GM21515 (cell line): ENCODE results near the gene RAB11FIP3.
"Not testable (repeated sequence)": the region's sequence is repeated elsewhere in the genome, so short reads cannot be mapped to it uniquely, and the experiment has no call there.

Experiments used
- ATAC-seq: cut with Tn5 transposase; IDR thresholded peaks from one replicate; pipeline ENCODE4 v1.9.1; 2021; ENCODE audit not compliant: unreplicated experiment

Gene RAB11FIP3

DNA sequence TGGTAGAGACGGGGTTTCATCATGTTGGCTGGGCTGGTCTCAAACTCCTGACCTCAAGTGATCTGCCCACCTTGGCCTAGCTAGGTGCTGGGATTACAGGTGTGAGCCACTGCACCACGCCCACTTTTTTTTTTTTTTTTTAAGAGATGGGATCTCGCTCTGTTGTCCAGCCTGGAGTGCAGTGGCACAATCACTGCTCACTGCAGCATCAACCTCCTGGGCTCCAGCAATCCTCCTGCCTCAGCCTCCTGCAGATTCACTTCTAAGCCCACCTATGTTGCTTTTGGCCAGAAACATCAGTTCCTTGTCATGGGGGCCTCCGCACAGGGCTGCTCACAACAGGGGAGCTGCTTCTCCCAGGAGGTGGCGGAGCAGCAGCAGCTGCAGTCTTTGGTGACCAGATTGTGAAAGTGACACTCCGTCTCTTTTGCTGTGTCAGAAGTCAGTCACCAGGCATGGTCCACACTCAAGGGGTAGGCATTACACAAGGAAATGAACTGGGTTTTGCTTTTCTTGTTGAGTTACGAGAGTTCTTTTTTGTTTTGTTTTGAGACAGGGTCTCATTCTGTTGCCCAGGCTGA is 32.9 kb upstream of the RAB11FIP3 start:
- ATAC-seq, result no peak

DNA sequence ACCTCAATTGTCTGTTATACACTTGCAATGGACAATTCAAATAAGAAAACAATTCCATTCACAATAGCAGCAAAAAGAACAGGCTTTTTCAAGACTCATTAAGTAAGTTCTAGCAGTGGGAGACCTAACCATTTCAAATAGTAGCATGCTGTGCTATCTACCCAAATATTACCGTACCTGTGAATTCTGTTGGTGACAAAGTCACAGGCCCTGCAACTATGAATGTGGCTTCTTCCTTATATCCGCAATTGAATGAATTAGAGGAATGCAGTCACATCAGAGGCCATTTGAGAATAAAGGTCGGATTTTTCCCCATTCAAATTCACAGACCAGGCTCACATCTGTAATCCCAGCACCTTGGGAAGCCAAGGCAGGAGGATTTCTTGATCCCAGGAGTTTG is 29.2 kb upstream of the RAB11FIP3 start:
- no peak for ATAC-seq

DNA sequence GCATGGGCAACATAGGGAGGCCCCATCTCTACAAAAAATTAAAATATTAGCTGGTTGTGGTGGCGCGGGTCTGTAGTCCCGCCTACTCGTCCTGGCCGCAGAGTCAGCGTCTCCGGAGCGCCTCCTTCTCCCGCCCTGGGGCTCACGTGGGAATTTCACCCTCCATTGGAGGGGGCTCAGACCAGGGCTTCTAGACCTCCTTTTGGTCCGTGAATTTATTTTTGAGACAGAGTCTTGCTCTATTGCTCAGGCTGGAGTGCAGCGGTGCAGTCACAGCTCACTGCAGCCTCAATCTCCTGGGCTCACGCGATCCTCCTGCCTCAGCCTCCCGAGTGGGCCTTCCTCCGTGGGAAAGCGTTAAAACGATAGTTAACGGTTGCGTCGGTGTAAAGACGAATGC is 28.8 kb upstream of the RAB11FIP3 start:
- ATAC-seq, result no peak

DNA sequence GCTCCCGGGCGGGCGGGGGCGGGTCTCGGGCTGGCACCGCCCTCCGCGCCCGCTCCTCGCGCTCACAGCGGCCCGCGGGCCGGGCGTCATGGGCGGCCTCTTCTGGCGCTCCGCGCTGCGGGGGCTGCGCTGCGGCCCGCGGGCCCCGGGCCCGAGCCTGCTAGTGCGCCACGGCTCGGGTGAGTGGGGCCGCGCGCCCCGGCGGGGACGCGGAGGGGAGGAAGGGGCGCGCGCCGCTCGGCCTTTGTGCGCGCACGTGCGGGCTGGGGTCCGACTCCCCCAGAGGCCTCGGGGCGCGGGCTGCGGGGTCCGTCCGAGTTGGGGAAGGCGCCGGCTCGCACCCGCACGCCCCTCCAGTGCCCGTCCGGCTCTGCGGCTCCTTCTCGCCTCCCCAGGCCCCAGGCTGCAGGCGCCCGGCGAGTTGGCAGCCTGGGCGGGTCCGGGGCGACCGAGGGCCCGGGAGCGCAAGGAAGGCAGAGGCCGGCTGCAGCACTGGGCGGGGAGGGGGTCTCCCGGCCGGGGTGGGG is 28.3 kb upstream of the RAB11FIP3 start, which contains the start of gene NME4:
Gene NME4 (plus strand): TSS at position 65 of the 527 bp plus-strand sequence. CDS start 24 bp downstream, at position 89.
- ATAC-seq, result no peak

DNA sequence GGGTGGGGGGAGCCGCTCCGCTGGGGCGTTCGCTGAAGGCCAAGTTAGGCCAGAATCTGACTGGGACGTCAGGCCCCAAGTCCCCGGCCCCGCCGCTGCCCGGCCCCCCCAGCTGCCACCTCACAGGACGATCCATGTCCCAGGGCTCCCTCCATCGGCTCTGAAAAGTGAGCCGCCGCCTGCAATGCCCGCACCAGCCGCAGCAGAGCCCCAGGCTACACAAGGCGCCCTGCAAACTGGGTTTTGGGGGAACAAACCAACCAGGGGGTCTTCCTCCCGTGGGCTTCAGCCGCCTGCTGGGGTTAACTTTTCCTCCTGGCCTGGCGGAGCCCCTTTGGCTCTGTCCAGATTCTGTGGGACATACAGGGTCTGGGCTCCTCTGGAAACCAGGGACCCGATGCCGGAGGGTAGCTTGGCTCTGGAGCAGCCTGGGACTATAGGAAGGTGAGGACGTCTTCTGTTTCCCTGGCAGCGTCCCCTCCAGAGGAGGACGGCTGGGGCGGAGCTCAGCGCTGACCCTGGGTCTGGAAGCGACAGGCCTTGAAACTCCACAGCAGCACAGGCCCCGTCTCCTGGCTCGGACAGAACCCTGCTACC is 27.6 kb upstream of the RAB11FIP3 start:
- no peak for ATAC-seq

DNA sequence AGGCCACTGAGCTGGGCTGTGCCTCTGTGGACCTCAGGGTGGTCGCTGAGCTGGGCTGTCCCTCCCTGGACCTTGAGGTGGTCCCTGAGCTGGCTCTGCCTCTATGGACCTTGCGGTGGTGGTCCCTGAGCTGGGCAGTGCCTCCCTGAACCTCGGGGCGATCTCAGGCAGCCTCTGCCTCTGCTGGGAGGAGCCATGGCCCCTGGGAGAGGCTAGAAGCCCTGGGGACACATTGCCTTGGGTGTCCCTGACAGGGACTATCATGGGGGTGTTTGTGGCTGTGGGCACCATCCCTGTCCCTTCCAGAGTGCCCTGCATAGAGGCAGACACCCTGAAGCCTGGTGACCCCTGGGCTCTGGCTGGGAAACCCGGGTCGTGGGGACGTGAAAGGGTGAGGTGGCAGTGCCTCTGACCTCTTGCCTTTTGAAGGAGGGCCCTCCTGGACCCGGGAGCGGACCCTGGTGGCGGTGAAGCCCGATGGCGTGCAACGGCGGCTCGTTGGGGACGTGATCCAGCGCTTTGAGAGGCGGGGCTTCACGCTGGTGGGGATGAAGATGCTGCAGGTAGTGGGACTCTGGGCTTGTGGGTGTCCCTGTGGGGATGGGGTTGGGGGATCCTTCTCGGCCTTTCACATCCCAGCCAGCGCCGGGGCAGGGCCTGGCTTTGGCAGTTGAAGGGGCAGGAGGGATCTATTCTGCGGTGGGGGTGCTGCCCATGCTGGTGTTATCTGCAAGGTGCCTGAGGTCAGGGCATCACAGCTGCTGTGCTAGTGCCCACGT is 26.7 kb upstream of the RAB11FIP3 start:
- no peak for ATAC-seq

DNA sequence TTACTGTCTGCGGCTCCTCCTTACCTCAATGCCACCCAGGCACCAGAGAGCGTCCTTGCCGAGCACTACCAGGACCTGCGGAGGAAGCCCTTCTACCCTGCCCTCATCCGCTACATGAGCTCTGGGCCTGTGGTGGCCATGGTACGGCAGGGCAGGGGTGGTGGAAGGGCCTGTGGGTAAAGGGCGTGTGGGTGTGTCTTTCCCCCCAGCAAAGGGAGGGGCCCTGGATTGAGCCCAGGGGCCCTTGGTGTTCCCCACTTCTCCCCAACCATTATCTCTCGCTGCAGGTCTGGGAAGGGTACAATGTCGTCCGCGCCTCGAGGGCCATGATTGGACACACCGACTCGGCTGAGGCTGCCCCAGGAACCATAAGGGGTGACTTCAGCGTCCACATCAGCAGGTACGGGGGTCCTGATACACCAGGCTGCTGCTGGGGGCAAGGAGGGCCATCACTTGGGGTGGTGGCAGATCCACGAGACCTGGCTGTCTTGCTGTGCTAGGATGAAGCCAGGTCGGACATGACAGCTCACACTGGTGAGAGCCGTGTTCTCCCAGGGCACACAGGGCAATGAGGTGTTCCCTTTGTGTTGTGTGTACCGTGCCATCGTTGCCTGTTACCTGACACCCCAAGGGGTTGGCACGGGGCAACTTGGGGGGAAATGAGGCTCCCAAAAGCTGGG is 26.0 kb upstream of the RAB11FIP3 start:
- no peak for ATAC-seq

DNA sequence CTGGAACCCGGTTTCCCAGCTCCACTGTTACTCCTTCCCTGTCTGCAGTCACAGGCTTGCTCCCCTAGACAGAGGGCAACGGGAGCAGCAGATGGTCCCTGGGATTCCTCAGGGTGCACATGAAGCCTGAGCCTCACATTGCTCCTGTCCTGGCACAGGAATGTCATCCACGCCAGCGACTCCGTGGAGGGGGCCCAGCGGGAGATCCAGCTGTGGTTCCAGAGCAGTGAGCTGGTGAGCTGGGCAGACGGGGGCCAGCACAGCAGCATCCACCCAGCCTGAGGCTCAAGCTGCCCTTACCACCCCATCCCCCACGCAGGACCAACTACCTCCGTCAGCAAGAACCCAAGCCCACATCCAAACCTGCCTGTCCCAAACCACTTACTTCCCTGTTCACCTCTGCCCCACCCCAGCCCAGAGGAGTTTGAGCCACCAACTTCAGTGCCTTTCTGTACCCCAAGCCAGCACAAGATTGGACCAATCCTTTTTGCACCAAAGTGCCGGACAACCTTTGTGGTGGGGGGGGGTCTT is 25.3 kb upstream of the RAB11FIP3 start:
- no peak for ATAC-seq

DNA sequence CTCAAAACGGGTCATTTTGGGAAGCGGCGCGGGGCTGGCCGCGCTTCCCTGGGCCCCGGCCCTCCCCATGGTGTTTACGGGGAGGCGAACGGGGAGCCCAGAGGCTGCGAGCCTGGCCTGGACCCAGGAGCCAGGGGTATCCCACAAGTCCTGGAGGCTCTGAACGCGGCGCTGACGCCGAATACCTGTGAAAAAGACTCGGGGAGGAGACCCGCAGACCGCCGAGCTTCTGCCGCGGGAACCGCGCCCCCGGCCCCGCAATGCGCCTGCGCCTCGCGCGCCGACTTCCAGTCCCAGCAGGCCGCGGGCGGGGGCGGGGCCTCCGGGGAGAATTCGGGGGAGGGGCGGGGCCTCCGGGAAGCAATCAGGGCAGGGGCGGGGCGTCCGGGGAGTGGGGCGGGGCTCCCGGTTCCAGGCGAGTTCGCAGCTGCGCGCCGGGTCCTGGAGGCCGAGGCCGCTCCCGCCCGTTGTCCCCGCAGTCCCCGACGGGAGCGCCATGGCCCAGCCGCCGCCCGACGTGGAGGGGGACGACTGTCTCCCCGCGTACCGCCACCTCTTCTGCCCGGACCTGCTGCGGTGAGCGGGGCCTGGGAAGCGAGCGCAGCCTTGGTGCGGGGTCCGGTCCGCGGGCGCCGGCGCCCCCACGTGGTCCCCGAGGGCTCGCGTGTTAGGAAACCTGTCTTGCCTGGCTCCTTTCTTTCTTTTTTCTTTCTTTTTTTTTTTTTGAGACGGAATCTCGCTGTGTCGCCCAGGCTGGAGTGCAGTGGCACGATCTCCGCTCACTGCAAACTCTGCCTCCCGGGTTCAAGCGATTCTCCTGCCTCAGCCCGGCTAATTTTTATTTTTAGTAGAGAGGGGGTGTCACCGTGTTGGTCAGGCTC is 23.7 kb upstream of the RAB11FIP3 start, which contains the start of gene DECR2:
Gene DECR2 (plus strand): TSS at position 418 of the 881 bp plus-strand sequence. CDS start 79 bp downstream, at position 497.
- ATAC-seq, result peak; percentile 44

DNA sequence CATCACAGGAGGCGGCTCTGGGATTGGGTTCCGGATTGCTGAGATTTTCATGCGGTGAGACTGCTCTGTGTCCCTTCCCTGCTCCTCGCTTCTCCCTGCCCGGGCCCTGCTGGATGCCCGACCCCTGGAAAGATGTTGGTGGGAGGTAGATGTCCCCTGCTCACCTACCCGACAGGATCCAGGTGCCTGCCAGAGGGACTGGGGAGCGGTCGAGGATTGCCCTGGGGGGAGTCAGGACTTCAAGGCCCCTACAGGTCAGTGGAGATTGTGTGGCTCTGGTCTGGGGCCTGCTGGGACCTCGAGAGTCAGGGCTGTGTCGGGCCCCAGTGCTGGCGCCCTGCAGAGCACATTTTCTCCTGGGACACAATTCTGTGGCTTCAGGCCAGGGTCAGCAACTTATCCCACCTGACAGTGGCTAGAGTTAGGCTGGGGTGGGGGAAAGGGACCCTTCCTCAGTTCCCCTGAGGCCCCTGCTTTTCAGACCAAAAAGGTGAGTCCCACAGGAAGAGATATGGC is 20.4 kb upstream of the RAB11FIP3 start:
- ATAC-seq, result no peak

DNA sequence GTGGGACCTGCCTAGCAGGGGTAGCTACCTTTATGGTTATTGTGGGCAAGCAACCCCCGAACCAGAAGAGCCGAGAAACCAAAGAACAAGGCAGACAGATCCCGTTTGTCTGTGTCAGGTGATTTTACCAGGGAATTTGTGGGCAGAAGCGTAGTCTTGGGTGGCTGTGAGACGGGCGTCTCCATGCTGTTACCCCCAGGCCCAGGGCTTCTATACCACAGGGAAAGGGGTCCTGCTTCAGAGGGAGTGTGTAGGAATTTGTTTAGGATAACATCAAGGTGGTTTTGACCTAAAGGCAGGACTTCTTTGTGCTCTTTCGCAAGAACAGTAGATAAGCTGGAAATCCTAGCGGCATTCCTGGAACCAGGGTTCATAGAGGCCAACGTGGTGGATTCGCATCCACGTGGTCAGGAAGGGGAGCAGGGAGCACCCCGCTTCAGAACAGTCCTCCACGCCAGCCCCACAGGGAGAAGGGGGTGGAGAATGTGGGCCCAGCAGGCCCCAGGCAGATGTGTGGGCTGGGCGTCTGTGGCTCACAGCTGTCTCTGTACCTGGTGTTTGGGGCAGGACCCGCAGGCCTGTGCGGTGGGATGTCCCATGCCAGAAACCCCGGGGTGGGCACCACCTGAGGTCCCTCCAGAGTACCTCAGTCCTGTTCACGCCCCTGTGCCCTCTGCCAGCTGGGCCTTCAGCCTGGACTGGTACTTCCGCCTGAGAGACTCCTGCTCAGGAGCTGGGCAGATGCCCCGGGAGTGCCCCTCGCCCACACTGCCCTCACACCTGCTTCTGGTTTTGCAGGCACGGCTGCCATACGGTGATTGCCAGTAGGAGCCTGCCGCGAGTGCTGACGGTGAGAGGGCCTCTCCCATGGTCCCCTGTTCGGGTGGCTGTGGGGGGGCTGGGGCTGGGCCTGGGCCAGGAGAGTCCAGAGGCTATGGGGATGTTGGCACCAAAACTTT is 19.6 kb upstream of the RAB11FIP3 start:
- ATAC-seq, result no peak

DNA sequence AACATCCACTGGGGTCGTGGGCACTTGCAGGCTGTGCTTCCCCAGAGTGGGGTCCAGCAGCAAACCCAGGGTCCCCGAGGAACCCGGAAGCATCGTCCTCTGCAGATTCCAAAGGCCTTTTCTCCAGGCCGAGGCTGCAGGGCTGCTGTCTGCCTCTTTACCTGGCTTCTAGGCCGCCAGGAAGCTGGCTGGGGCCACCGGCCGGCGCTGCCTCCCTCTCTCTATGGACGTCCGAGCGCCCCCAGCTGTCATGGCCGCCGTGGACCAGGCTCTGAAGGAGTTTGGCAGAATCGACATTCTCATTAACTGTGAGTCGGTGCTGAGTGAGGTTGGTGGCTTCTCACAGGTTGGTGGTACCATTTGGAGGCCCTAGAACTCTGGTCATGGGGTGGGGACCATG is 18.2 kb upstream of the RAB11FIP3 start:
- ATAC-seq, result no peak

DNA sequence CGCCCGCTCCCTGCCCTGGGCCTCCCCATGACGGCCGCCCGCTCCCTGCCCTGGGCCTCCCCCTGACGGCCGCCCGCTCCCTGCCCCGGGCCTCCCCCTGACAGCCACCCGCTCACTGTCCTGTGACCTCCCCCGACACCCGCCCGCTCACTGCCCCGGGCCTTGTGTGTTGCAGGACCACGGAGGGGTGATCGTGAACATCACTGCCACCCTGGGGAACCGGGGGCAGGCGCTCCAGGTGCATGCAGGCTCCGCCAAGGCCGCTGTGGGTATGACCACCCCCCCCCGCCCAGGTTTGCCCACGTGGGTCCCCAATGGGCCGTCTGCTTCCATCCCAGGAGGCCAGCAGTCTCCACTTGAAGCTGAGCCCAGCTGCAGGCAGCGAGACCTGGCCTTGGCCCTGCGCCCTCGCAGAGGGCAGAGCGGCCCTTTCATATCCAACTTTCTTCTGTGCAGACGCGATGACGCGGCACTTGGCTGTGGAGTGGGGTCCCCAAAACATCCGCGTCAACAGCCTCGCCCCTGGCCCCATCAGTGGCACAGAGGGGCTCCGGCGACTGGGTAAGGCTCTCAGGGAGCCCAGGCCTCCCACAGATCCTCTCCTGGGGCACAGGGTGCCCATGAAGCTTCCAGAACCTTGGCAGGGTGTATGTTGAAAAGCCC is 14.8 kb upstream of the RAB11FIP3 start:
- no peak for ATAC-seq

DNA sequence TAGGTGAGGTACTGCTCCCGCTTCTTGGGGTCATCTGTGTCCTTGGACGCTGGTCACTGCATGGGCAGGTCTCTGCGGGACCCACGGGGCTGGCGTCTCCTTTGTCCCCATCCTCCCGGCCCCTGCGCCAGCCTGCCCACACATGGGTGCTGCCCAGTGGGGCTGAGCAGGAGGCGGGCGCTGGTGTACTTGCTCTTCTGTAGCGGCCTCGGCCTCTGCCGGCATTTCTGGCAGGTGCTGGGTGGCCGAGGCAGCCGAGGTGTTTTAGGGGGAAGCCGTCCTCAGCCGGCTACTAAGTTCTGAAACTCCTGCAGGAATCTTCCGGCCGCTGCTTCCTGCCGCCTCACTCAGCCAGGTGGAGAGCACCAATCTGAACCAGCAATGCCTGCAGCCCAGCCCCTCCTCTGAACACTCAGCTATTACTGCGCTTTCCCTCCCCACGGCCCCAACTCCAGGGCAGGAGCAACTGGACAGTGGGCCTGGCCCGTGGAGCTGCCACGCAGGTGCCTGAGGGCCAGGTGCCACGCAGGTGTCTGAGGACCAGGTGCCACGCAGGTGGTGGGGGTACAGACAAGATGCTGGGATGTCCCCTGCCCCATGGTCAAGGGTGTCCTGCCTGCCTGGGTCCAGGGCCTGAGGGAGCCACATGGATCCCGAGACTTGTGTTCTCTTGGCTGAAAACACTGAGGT is 13.7 kb upstream of the RAB11FIP3 start:
- no peak for ATAC-seq

DNA sequence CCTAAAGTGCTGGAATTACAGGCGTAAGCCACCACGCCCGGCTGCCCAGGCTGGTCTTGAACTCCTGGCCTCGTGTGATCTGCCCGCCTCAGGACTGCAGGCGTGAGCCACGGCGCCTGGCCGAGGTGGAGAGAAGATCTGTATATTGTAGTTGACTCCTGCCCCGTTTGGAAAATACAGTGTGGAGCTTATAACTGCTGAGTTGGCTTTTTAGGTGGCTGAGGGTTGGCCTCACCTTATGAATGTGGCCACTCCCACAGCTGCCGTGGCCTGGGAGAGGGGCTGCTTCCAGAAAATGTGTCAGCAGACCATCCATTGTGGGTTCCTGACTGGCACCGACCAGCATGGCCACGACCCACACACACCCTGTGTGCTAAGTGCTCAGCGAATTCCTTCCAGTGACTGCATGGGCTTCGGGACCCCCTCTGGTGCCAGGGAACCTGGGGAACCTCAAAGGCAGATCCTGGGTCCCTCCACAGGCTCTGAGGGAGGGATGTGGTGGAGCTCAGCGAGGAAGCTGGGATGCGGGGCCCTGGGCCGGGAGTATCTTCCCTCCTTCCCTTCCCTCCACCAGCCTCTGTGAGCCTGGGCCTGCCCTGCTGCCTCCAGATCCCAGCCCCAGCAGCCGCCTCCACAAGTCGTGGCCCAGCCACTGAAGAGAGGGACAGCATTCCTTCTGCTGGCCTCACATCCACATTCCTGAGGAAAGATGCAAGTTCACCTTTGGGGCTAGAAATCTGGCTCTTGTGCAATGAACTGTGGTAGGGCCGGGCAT is 10.9 kb upstream of the RAB11FIP3 start:
- no peak for ATAC-seq

DNA sequence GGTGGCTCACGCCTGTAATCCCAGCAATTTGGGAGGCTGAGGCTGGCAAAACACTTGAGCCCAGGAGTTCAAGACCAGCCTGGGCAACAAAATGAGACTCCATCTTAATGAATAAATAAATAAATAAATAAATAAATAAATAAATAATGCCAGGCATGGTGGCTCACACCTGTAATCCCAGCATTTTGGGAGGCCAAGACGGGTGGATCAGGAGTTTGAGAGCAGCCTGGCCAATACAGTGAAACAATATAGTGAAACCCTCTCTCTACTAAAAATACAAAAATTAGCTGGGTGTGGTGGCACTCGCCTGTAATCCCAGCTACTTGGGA is 10.3 kb upstream of the RAB11FIP3 start:
- ATAC-seq, result not testable (repeated sequence)

DNA sequence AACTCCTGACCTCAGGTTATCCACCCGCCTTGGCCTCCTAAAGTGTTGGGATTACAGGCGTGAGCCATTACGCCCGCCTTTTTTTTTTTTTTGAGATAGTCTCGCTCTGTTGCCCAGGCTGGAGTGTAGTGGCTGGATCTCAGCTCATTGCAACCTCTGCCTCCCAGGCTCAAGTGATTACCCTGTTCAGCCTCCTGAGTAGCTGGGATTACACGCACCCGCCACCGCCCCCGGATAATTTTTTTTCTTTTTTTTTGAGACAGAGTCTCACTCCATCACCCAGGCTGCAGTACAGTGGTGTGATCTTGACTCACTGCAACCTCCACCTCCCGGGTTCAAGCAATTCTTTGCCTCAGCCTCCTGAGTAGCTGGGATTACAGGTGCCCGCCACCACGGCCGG is 3.3 kb upstream of the RAB11FIP3 start:
- not testable (repeated sequence) for ATAC-seq
